GM12878 (cell line): ENCODE measurements around the gene POU3F2. TPM values are rescaled to one million over a fixed set of nuclear protein-coding genes. Genes with fewer than 3 reads are reported as not detected.

Experiments used
- ATAC-seq: fragments of 200-7000 bp; cut with Tn5 transposase; 3 replicates; pipeline ENCODE4 v1.9.1; 2020; ENCODE audit warnings: mild to moderate bottlenecking, moderate library complexity
- BruUV-seq: library from RNA; stranded (reverse); fragments of 400-500 nt; replicated peaks from 2 replicates; lab custom pipeline; 2021; lab: Mats Ljungman, UMichigan
- CTCF ChIA-PET: fragments of 300-600 bp; sonication (Branson Sonifier 250); formaldehyde crosslinking; extraction: SDS; loops from one replicate; lab custom pipeline; 2021; ENCODE audit warnings: inconsistent platforms; lab: Yijun Ruan, JAX
- POLR2A ChIA-PET: fragments of 350-600 bp; formaldehyde crosslinking; extraction: SDS; loops from one replicate; lab custom pipeline; 2021; ENCODE audit warnings: inconsistent platforms; lab: Charles Lee
- RAD21 ChIA-PET: fragments of 300-600 bp; sonication (Branson Sonifier 250); formaldehyde crosslinking; loops from one replicate; lab custom pipeline; 2023; ENCODE audit warnings: antibody characterized with exemption; ENCODE audit not compliant: unreplicated experiment; lab: Charles Lee
- SMC1A ChIA-PET: fragments of 300-600 bp; sonication (Branson Sonifier 250); formaldehyde crosslinking; loops from one replicate; lab custom pipeline; 2023; ENCODE audit not compliant: unreplicated experiment, uncharacterized antibody; lab: Charles Lee
- DNase-seq: peaks from one replicate; pipeline ENCODE4 v3.0.0-alpha.2; 2011; ENCODE audit warnings: low read depth, low spot score
- FAIRE-seq: peaks from 3 replicates; lab custom pipeline; 2011; peaks lifted over from hg19 to GRCh38; lab: Jason Lieb, UNC
- H2AFZ ChIP-seq: 2 replicates; pipeline ENCODE4 v1.6.0; 2011; ENCODE audit warnings: low read depth, low read length, control low read depth; ENCODE audit not compliant: control insufficient read depth
- H3K27ac ChIP-seq: 2 replicates; pipeline ENCODE4 v1.5.1; 2011; ENCODE audit warnings: control low read depth; ENCODE audit not compliant: control insufficient read depth, insufficient read depth
- H3K27me3 ChIP-seq, 2 experiments: replicated peaks in 1 of 2; 2 replicates each; pipeline versions ENCODE4 v1.6.0 to v1.6.1; 2011; ENCODE audit warnings: low read length in 1 of 2; ENCODE audit not compliant: control insufficient read depth in 2 of 2, insufficient read depth in 2 of 2
- H3K36me3 ChIP-seq, 2 experiments: 2 replicates each; pipeline ENCODE4 v1.5.1; 2011; ENCODE audit warnings: low read length in 1 of 2; ENCODE audit not compliant: control insufficient read depth in 2 of 2, insufficient read depth in 2 of 2
- H3K4me1 ChIP-seq: 2 replicates; pipeline ENCODE4 v1.6.1; 2011; ENCODE audit warnings: mild to moderate bottlenecking, low read length, moderate library complexity, mixed read lengths; ENCODE audit not compliant: control insufficient read depth, insufficient read depth
- H3K4me2 ChIP-seq: 2 replicates; pipeline ENCODE4 v1.6.0; 2011; ENCODE audit warnings: control low read depth; ENCODE audit not compliant: control insufficient read depth, insufficient read depth
- H3K4me3 ChIP-seq: fragments of 200-600 bp; sonication (generic); 2 replicates; pipeline ENCODE4 v1.5.1; 2016
- H3K79me2 ChIP-seq: 2 replicates; pipeline ENCODE4 v1.6.0; 2011; ENCODE audit warnings: low read length; ENCODE audit not compliant: control insufficient read depth, insufficient read depth
- H3K9ac ChIP-seq: 2 replicates; pipeline ENCODE4 v1.8.0; 2011; ENCODE audit warnings: low read length, control low read depth, mixed read lengths; ENCODE audit not compliant: control insufficient read depth, insufficient read depth
- H3K9me3 ChIP-seq: replicated peaks from 3 replicates; pipeline ENCODE4 v1.5.1; 2011; ENCODE audit warnings: mild to moderate bottlenecking, low read length; ENCODE audit not compliant: control insufficient read depth, insufficient read depth
- H4K20me1 ChIP-seq: 2 replicates; pipeline ENCODE4 v1.6.0; 2011; ENCODE audit not compliant: control insufficient read depth, insufficient read depth
- ATF7 ChIP-seq: fragments of 450-650 bp; IDR thresholded peaks from 2 replicates; pipeline ENCODE4 v1.6.1; 2016; ENCODE audit warnings: low read depth, mild to moderate bottlenecking
- PAX8 ChIP-seq: fragments of 450-650 bp; IDR thresholded peaks from 2 replicates; pipeline ENCODE4 v1.6.1; 2017; ENCODE audit warnings: mild to moderate bottlenecking, moderate library complexity
- PBX3 ChIP-seq: IDR thresholded peaks from 2 replicates; pipeline ENCODE4 v1.6.1; 2011; ENCODE audit warnings: mild to moderate bottlenecking, low read depth, low read length, moderate library complexity; ENCODE audit not compliant: insufficient replicate concordance
- POLR2A ChIP-seq: IDR thresholded peaks from 2 replicates; pipeline ENCODE4 v1.6.1; 2011; ENCODE audit warnings: low read depth, mild to moderate bottlenecking, low read length
- SIX5 ChIP-seq: IDR thresholded peaks from 2 replicates; pipeline ENCODE4 v1.6.1; 2011; ENCODE audit warnings: mild to moderate bottlenecking, low read depth, low read length, moderate library complexity; ENCODE audit not compliant: severe bottlenecking
- SREBF2 ChIP-seq: IDR thresholded peaks from 2 replicates; pipeline ENCODE4 v1.6.1; 2012; ENCODE audit warnings: mild to moderate bottlenecking, low read length
- SUZ12 ChIP-seq: fragments of 200-600 bp; sonication (generic); IDR thresholded peaks from one replicate; pipeline ENCODE4 v1.6.1; 2018; ENCODE audit warnings: antibody characterized with exemption, mild to moderate bottlenecking; ENCODE audit not compliant: unreplicated experiment
- TARDBP ChIP-seq: IDR thresholded peaks from 2 replicates; pipeline ENCODE4 v1.6.1; 2016; ENCODE audit warnings: borderline replicate concordance
- TCF3 ChIP-seq: IDR thresholded peaks from 2 replicates; pipeline ENCODE4 v1.6.1; 2012; ENCODE audit warnings: low read depth, mild to moderate bottlenecking, low read length, borderline replicate concordance; ENCODE audit not compliant: insufficient read depth
- YBX1 ChIP-seq: fragments of 450-650 bp; IDR thresholded peaks from 2 replicates; pipeline ENCODE4 v1.6.1; 2016; ENCODE audit warnings: antibody characterized with exemption
- ZBTB33 ChIP-seq: fragments of 450-650 bp; IDR thresholded peaks from 2 replicates; pipeline ENCODE4 v1.6.1; 2017; ENCODE audit warnings: mild to moderate bottlenecking
- ZNF274 ChIP-seq: IDR thresholded peaks from one replicate; pipeline ENCODE4 v1.8.0; 2011; ENCODE audit not compliant: insufficient read length, insufficient read depth
- ZNF384 ChIP-seq: IDR thresholded peaks from 2 replicates; pipeline ENCODE4 v1.6.1; 2012; ENCODE audit warnings: low read depth, mild to moderate bottlenecking, low read length, improper control_type of control experiment, borderline replicate concordance
- ZNF592 ChIP-seq: fragments of 450-650 bp; IDR thresholded peaks from 2 replicates; pipeline ENCODE4 v1.6.1; 2017; ENCODE audit warnings: mild to moderate bottlenecking, moderate library complexity
- ZZZ3 ChIP-seq: IDR thresholded peaks from 2 replicates; pipeline ENCODE4 v1.6.1; 2011; ENCODE audit warnings: low read depth; ENCODE audit not compliant: control insufficient read depth, insufficient read length
- WGBS: methylation state at CpG from one replicate; pipeline ENCODE4 v1.1.6; 2016; ENCODE audit warnings: low lambda C conversion rate; ENCODE audit not compliant: insufficient replicate concordance, insufficient coverage; ENCODE audit errors: missing lambda C conversion rate; 5-methylcytosine and 5-hydroxymethylcytosine counted together
- in situ Hi-C: fragments of 300-500 bp; cut with MboI; formaldehyde crosslinking; loops from 9 replicates; pipeline ENCODE4 v1.14.3; 2018; ENCODE audit warnings: mixed read lengths
- intact Hi-C: fragments of 100-400 bp; cut with micrococcal nuclease; formaldehyde crosslinking; loops from one replicate; pipeline ENCODE4 v1.14.2; 2022; ENCODE audit not compliant: unreplicated experiment
- polyA plus RNA-seq, 11 experiments: library from polyadenylated mRNA; depleted of rRNA in 4 of 11; unstranded in 6 of 11; stranded (reverse) in 5 of 11; fragments of >200 nt; fragmentation: Nextera tagmentation in 4 of 11; fragmentation: Illumina TruSeq in 1 of 11; extraction: Ambion mirVana in 4 of 11; extraction: Trizol in 1 of 11; gene quantifications; 1 replicate in 1 of 11; 2 replicates in 10 of 11; pipeline versions ENCODE4 v1.2.1 to v1.2.3, GENCODE V29; 2011 to 2016; ENCODE audit warnings: inconsistent platforms in 2 of 11, missing spikeins in 2 of 11, low read depth in 1 of 11
- total RNA-seq, 4 experiments: library from RNA; depleted of rRNA in 3 of 4; stranded (reverse); fragments of >200 nt in 3 of 4; fragmentation: Illumina TruSeq in 1 of 4; extraction: Trizol in 1 of 4; gene quantifications; 2 replicates each; pipeline versions ENCODE4 v1.2.1 to v1.2.3, GENCODE V29; 2013 to 2021
- TF ChIP-seq, protein P1 (sequence below): IDR thresholded peaks from 2 replicates; pipeline ENCODE4 v1.6.1; 2012; ENCODE audit warnings: low read depth, low read length, improper control_type of control experiment
- TF ChIP-seq, protein P2 (sequence below): fragments of 450-650 bp; IDR thresholded peaks from 2 replicates; pipeline ENCODE4 v1.6.1; 2016; ENCODE audit warnings: mild to moderate bottlenecking

The POU3F2 gene
- total and polyA plus RNA-seq, 10 of the 15 experiments (the other 5 are each of a cell fraction or from before 2014, with no cell fraction given): not detected

- POLR2A ChIA-PET: no interaction called here
- no peaks in the 10 kb centered on the region for H3K36me3 ChIP-seq
- DNase-seq: no peak
- RAD21 ChIA-PET: no interaction called here
- no peak overlapping the region for H3K9ac ChIP-seq
- H4K20me1 ChIP-seq: no peaks in the 10 kb centered on the region
- no peaks in the 10 kb centered on the region for H3K4me1 ChIP-seq
- intact Hi-C loops (no loop called here), in situ Hi-C loops (no loop called here)
- H2AFZ ChIP-seq: no peak overlapping the region
- no TSS peak for BruUV-seq
- no peak overlapping the region for H3K4me2 ChIP-seq
- H3K9me3 ChIP-seq: no peaks in the 10 kb centered on the region; the same call in 2 of the 3 replicates
- no peak overlapping the region for H3K4me3 ChIP-seq
- no peak overlapping the region for H3K27ac ChIP-seq
- ATAC-seq: no peak
- no peaks in the 10 kb centered on the region for H3K79me2 ChIP-seq
- peaks cover 20 to 48% of the 10 kb centered on the region in 2 experiments for H3K27me3 ChIP-seq
- SMC1A ChIA-PET: interaction anchor here (1.0 to 1.1 kb wide), 2 partner anchors 102 to 325 kb away, joined by 3 to 4 read pairs; no protein-coding TSS in a partner anchor
- CTCF ChIA-PET: interaction anchor here (1.4 kb wide), 1 partner anchor 10 kb away, joined by 5 read pairs; no protein-coding TSS in a partner anchor
- 0% methylated on average over 2 of the region's 2 CpGs for WGBS
- FAIRE-seq: no peak
- no peak for TF ChIP-seq ZNF592
- TF ChIP-seq TCF3: no peak
- TF ChIP-seq PBX3: no peak
- TF ChIP-seq, protein P1, sequence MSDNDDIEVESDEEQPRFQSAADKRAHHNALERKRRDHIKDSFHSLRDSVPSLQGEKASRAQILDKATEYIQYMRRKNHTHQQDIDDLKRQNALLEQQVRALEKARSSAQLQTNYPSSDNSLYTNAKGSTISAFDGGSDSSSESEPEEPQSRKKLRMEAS: no peak
- no peak for TF ChIP-seq TARDBP
- TF ChIP-seq ZBTB33: no peak
- no peak for TF ChIP-seq SREBF2
- TF ChIP-seq POLR2A: no peak
- no peak for TF ChIP-seq ZNF274
- no peak for TF ChIP-seq ZZZ3
- TF ChIP-seq, protein P2, sequence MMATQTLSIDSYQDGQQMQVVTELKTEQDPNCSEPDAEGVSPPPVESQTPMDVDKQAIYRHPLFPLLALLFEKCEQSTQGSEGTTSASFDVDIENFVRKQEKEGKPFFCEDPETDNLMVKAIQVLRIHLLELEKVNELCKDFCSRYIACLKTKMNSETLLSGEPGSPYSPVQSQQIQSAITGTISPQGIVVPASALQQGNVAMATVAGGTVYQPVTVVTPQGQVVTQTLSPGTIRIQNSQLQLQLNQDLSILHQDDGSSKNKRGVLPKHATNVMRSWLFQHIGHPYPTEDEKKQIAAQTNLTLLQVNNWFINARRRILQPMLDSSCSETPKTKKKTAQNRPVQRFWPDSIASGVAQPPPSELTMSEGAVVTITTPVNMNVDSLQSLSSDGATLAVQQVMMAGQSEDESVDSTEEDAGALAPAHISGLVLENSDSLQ: no peak
- no peak for TF ChIP-seq SUZ12
- no peak for TF ChIP-seq SIX5
- no peak for TF ChIP-seq ATF7
- no peak for TF ChIP-seq YBX1
- TF ChIP-seq ZNF384: no peak
- TF ChIP-seq PAX8: no peak
Observed at GRCh38 chr6:98830146-98830545, 4.2 kb upstream of the POU3F2 start.
